ENCODE data around the gene ARSB.

ARSB gene

DNA sequence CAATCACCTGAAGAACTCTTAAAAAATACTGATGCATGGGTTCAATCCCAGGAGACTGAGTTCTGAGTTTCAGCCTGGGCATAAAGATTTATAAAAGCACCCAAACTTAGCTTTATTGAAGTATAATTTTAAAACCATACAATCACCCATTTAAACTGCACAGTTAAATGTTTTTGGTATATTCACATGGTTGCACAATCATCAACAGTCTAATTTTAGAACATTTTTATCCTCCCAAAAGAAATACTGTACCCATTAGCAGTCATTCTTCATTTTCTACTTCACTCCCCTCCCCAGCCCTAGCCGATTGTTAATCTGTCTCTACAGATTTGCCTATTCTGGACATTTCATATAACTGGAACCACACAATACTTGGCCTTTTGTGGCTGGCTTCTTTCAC is 141.7 kb downstream of the ARSB start:
- no peak overlapping the region for H3K4me3 ChIP-seq (ENCODE audit: low read length)
- TF ChIP-seq, protein P1, sequence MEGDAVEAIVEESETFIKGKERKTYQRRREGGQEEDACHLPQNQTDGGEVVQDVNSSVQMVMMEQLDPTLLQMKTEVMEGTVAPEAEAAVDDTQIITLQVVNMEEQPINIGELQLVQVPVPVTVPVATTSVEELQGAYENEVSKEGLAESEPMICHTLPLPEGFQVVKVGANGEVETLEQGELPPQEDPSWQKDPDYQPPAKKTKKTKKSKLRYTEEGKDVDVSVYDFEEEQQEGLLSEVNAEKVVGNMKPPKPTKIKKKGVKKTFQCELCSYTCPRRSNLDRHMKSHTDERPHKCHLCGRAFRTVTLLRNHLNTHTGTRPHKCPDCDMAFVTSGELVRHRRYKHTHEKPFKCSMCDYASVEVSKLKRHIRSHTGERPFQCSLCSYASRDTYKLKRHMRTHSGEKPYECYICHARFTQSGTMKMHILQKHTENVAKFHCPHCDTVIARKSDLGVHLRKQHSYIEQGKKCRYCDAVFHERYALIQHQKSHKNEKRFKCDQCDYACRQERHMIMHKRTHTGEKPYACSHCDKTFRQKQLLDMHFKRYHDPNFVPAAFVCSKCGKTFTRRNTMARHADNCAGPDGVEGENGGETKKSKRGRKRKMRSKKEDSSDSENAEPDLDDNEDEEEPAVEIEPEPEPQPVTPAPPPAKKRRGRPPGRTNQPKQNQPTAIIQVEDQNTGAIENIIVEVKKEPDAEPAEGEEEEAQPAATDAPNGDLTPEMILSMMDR (conservative IDR thresholded peaks at IDR 0.05; ENCODE audit: low read length): no peak
- peak; percentile 5 for DNase-seq (ENCODE audit: low read depth)

DNA sequence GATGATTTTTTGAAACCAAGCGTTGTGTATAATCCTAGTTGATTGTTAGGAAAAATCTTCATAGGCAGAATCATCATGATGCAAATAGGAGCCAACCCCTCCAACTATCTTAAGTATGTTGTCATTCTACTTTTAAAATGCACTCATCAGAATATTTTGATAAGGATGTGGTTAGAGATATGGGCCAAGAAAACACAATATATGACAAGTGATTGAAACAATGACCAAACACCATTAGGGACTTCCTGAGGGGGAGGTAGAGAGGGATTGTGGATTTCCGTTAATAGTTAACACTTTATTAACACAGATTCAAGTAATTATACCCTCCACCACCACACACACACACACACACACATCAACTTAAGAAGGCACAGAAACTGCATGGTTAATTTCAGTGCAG is 143.3 kb downstream of the ARSB start:
- no peak for DNase-seq (ENCODE audit: low read depth)
- TF ChIP-seq, protein P1 (conservative IDR thresholded peaks at IDR 0.05; ENCODE audit: low read length): no peak
- no peak overlapping the region for H3K4me3 ChIP-seq (ENCODE audit: low read length)

DNA sequence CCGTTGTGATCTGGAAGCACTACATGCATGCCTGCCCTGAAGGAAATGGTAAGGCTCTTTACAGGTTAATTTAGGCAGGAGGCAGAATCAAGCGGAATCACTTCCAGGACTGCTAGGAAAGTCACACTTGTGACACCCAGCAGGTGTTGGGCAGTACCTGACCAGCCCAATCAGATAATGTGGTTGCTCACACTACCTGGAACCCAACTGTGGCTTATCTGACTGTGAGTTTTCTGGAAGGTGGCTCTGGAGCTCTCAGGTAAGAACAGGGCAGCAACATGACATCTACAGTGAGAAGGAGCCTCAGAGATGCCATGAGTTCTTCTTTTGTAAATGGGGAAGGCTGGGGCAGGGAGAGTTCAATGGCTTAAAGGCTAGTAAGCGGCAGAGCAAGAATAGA is 146.4 kb downstream of the ARSB start:
- DNase-seq (ENCODE audit: low read depth): no peak
- no peak overlapping the region for H3K4me3 ChIP-seq (ENCODE audit: low read length)
- TF ChIP-seq, protein P1 (conservative IDR thresholded peaks at IDR 0.05; ENCODE audit: low read length): no peak

DNA sequence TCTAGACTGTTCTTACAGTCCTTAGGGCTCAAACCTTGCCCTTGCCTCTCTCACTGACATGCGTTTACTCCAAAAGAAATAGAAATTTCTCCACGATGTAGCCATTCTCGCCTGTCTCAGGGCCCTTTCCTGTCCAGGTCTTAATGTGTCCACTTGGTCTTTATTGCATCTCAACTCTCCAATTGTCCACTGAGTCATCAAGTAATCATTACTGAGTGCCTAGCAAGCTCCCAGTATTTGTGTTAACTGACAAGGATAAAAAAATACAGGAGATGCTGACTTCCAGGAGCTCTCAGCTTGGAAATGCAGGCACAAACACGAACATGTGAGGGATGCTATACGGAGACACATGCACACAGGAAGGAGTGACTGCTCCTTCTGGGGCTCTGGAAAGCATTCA is 147.3 kb downstream of the ARSB start:
- no peak overlapping the region for H3K4me3 ChIP-seq (ENCODE audit: low read length)
- TF ChIP-seq, protein P1 (conservative IDR thresholded peaks at IDR 0.05; ENCODE audit: low read length): no peak
- no peak for DNase-seq (ENCODE audit: low read depth)

DNA sequence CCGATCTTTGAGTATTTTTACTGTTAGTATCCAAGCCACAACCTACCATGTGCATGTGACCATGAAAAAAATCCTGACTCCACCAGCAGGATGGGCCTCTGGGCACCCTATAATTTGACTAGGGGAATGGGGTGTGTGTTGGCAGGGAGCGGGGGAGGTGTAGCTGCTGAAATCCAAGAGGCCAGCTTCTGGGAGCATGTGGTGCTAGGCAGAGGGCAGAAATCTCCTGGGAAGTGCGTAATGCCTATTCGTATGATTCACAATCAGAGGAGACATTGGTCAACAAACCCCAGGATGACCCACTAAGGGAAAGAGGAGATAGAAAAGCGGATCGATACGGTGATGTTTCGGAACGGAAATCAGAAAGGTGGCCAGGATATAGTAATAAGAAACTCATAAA is 149.9 kb downstream of the ARSB start:
- no peak for DNase-seq (ENCODE audit: low read depth)
- no peak overlapping the region for H3K4me3 ChIP-seq (ENCODE audit: low read length)
- TF ChIP-seq, protein P1 (conservative IDR thresholded peaks at IDR 0.05; ENCODE audit: low read length): no peak

DNA sequence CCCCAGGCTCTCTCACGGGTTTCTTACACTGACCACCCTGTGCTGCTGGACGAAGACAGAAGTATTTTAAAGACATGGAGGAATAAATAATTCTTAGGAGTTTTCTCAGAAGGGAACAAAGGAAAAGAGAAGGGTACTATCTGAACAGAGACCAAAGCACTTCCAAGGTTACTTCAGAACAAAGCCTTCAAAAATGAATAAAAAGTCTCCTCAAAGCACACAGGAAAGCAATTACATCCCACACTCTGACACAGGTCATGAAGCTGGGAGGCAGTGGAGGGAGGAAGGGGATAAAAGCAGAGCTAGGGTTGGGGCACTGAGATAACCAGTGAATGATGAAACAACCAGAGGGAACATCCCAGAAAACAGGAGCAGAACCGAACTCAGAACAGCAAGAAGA is 151.8 kb downstream of the ARSB start:
- H3K4me3 ChIP-seq (ENCODE audit: low read length): no peak overlapping the region
- TF ChIP-seq, protein P1 (conservative IDR thresholded peaks at IDR 0.05; ENCODE audit: low read length): no peak
- DNase-seq (ENCODE audit: low read depth): no peak

DNA sequence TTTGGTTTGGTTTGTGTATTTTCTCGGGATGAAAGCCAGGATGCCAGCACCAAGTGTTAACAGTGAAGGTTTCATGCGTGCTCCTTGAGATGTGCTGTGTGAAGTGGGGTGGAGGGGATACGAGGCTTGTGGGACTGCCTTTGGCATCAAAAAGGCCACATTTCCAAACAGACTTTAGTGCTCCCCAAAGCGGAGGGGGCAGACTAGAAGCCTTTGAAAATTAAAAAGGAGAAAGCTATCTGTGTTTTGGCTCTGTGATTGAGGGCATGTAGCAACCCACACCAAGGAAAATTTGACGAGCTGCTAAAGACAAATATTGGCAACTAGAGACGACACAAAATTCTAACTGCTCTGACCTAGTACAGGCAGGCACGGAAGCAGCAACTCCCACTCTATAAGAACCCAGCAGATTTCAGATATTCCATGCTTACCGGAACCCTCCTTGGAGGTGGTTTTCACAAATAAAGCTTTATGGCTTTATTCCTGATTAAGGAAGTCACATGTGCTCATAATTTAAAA is 154.5 kb downstream of the ARSB start:
- no peak overlapping the region for H3K4me3 ChIP-seq (ENCODE audit: low read length)
- TF ChIP-seq, protein P1 (conservative IDR thresholded peaks at IDR 0.05; ENCODE audit: low read length): no peak
- DNase-seq (ENCODE audit: low read depth): no peak

All from AG10803 (cell line).